Measurements from ENCODE around the gene MED25. TPM values are rescaled to one million over a fixed set of nuclear protein-coding genes. Genes with fewer than 3 reads are reported as not detected.

MED25 gene
- polyA plus RNA-seq, 3 donors: 13.9 to 52.9 (median 18.5) TPM

DNA sequence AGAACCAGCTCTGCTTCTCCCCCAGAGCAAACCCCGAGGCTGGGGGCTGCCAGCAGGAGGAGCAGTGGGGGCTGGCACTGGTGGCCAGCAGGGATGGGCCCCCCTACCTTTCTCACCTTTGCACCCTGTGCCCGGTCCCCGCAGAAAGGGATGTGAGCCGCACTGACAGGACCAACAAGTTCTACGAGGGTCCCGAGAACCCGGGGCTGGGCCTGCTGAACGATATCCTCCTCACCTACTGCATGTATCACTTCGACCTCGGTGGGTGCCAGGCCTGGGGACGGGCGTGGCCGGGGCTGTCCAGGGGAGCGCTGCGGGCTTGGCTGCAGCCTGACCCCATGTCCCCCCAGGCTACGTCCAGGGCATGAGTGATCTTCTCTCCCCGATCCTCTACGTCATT, 66.0 kb downstream of the MED25 start:
- Histone ChIP-seq H3K36me3 (replicated peaks in 1 of 2; ENCODE audit: control insufficient read depth in 1 of 2, insufficient read depth in 2 of 2, low read length in 2 of 2) (peaks cover 51 to 55% of the 10 kb centered on the region in 2 donors), H3K4me2 (replicated peaks; ENCODE audit: extremely low read depth, low read length, poor library complexity, severe bottlenecking) (no peak overlapping the region), H3K9me3 (replicated peaks in 1 of 2; ENCODE audit: control insufficient read depth in 1 of 2, insufficient read depth in 1 of 2, low read length in 2 of 2) (no peaks in the 10 kb centered on the region), H4K20me1 (ENCODE audit: insufficient read depth, low read length) (peaks cover 45% of the 10 kb centered on the region), H3K27ac (ENCODE audit: low read depth in 1 of 2, low read length in 2 of 2) (no peak overlapping the region), H3K9ac (ENCODE audit: insufficient read depth, low read length, poor library complexity, severe bottlenecking) (no peak overlapping the region), H3K79me2 (ENCODE audit: insufficient read depth, low read length) (peaks cover 3% of the 10 kb centered on the region), H3K4me3 (replicated peaks in 1 of 3; ENCODE audit: low read depth in 2 of 3, low read length in 3 of 3) (no peak overlapping the region), H3K27me3 (ENCODE audit: control insufficient read depth in 2 of 2, insufficient read depth in 2 of 2, low read length in 2 of 2) (no peaks in the 10 kb centered on the region), H3K4me1 (ENCODE audit: control insufficient read depth in 1 of 2, insufficient read depth in 2 of 2, low read length in 2 of 2) (peaks cover 2 to 5% of the 10 kb centered on the region in 2 donors), H2AFZ (ENCODE audit: insufficient read depth, low read depth, low read length, poor library complexity, severe bottlenecking) (no peak overlapping the region)
- H3K4me3 Mint-ChIP-seq: no peak overlapping the region
- H3K9me3 Mint-ChIP-seq: peaks cover 0 to 4% (median 0%) of the 10 kb centered on the region in 7 donors
- intact Hi-C loops (cut with micrococcal nuclease): no loop called here
- WGBS (ENCODE audit: insufficient coverage): 96% methylated on average over 16 of the region's 18 CpGs
- peaks cover 2 to 6% (median 3%) of the 10 kb centered on the region in 3 donors for H3K27me3 Mint-ChIP-seq (ENCODE audit: low read depth in 3 of 3)
- peaks cover 70 to 74% of the 10 kb centered on the region in 2 donors for H3K36me3 Mint-ChIP-seq
- DNase-seq: no peak
- TF ChIP-seq, protein P1, sequence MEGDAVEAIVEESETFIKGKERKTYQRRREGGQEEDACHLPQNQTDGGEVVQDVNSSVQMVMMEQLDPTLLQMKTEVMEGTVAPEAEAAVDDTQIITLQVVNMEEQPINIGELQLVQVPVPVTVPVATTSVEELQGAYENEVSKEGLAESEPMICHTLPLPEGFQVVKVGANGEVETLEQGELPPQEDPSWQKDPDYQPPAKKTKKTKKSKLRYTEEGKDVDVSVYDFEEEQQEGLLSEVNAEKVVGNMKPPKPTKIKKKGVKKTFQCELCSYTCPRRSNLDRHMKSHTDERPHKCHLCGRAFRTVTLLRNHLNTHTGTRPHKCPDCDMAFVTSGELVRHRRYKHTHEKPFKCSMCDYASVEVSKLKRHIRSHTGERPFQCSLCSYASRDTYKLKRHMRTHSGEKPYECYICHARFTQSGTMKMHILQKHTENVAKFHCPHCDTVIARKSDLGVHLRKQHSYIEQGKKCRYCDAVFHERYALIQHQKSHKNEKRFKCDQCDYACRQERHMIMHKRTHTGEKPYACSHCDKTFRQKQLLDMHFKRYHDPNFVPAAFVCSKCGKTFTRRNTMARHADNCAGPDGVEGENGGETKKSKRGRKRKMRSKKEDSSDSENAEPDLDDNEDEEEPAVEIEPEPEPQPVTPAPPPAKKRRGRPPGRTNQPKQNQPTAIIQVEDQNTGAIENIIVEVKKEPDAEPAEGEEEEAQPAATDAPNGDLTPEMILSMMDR (IDR thresholded peaks at IDR 0.05): no peak
- no peak overlapping the region for H3K27ac Mint-ChIP-seq
- H3K4me1 Mint-ChIP-seq: peaks cover 3% of the 10 kb centered on the region

DNA sequence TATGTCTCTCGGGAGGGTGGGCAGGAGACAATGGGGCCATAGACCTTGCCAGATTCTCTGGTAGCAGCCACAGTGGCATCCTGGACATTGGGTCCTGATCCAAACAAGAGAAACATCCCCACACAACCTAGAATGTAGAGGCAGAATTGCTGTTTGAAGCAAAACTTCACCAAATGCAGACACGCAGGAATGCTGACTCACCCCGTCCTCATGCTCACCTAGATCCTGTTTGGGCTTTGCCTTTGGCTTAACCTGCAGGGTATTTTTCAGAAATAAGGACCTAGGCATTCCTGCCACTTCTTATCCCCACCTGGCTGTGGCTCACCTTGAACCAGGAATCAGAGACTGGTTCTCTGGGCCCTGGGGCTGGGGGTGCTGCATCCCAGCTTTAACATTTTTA, 66.7 kb downstream of the MED25 start:
- H3K4me2 ChIP-seq (replicated peaks; ENCODE audit: extremely low read depth, low read length, poor library complexity, severe bottlenecking): no peak overlapping the region
- 88% methylated on average over 3 of the region's 3 CpGs for WGBS (ENCODE audit: insufficient coverage)
- H3K9me3 Mint-ChIP-seq: peaks cover 0 to 7% (median 0%) of the 10 kb centered on the region in 7 donors
- peaks cover 3% of the 10 kb centered on the region for H3K79me2 ChIP-seq (ENCODE audit: insufficient read depth, low read length)
- peaks cover 51 to 54% of the 10 kb centered on the region in 2 donors for H3K36me3 ChIP-seq (replicated peaks in 1 of 2; ENCODE audit: control insufficient read depth in 1 of 2, insufficient read depth in 2 of 2, low read length in 2 of 2)
- no peak overlapping the region for H3K27ac ChIP-seq (ENCODE audit: low read depth in 1 of 2, low read length in 2 of 2)
- H2AFZ ChIP-seq (ENCODE audit: insufficient read depth, low read depth, low read length, poor library complexity, severe bottlenecking): no peak overlapping the region
- TF ChIP-seq, protein P1 (IDR thresholded peaks at IDR 0.05): no peak
- peaks cover 49% of the 10 kb centered on the region for H4K20me1 ChIP-seq (ENCODE audit: insufficient read depth, low read length)
- H3K36me3 Mint-ChIP-seq: peaks cover 70 to 74% of the 10 kb centered on the region in 2 donors
- peaks cover 6% of the 10 kb centered on the region for H3K4me1 Mint-ChIP-seq
- H3K9me3 ChIP-seq (replicated peaks in 1 of 2; ENCODE audit: control insufficient read depth in 1 of 2, insufficient read depth in 1 of 2, low read length in 2 of 2): no peaks in the 10 kb centered on the region
- no peak overlapping the region for H3K4me3 ChIP-seq (replicated peaks in 1 of 3; ENCODE audit: low read depth in 2 of 3, low read length in 3 of 3)
- no peak overlapping the region for H3K27ac Mint-ChIP-seq
- H3K27me3 Mint-ChIP-seq (ENCODE audit: low read depth in 3 of 3): peaks cover 2 to 12% (median 9%) of the 10 kb centered on the region in 3 donors
- peaks cover 2 to 3% of the 10 kb centered on the region in 2 donors for H3K4me1 ChIP-seq (ENCODE audit: control insufficient read depth in 1 of 2, insufficient read depth in 2 of 2, low read length in 2 of 2)
- H3K27me3 ChIP-seq (ENCODE audit: control insufficient read depth in 2 of 2, insufficient read depth in 2 of 2, low read length in 2 of 2): no peaks in the 10 kb centered on the region
- no peak overlapping the region for H3K9ac ChIP-seq (ENCODE audit: insufficient read depth, low read length, poor library complexity, severe bottlenecking)
- intact Hi-C loops (cut with micrococcal nuclease): loop anchor here in 1 of 2 donors (5.0 kb wide), 1 partner anchor 43 kb away; the partner anchor contains the start of genes ATF5 and NUP62
- no peak for DNase-seq
- peak overlapping the region in 1 of 2 donors; percentile 24 for H3K4me3 Mint-ChIP-seq

Small RNA genes lying within 50 kb of the gene (small RNA-seq; reads per million reads assigned to genes)
- gene MIR4749 (ENCODE audit: insufficient read length, low read depth): not detected
- not detected for gene MIR6799 (ENCODE audit: insufficient read length, low read depth)

Other genes with a start within 250 kb of the MED25 start
- gene NOSIP, start 237.7 kb upstream of the MED25 start, polyA plus RNA-seq: 100 to 1,000 TPM in 1 of 3 donors, 10 to 100 TPM in 2; 63.4 to 120 (median 96.4) TPM
- under 1 TPM in 1 of 3 donors, not detected in 2; 0.49 TPM for gene PRRG2, start 237.0 kb upstream of the MED25 start, polyA plus RNA-seq
- 1 to 10 TPM in 1 of 3 donors, under 1 TPM in 2; 0.04 to 3.3 (median 0.11) TPM for gene PRR12, start 227.1 kb upstream of the MED25 start, polyA plus RNA-seq
- gene RRAS, start 178.1 kb upstream of the MED25 start, polyA plus RNA-seq: 10 to 100 TPM; 74.9 to 91.7 (median 80.0) TPM
- gene SCAF1, start 176.1 kb upstream of the MED25 start, polyA plus RNA-seq: 1 to 10 TPM in 1 of 3 donors, under 1 TPM in 2; 0.39 to 7.5 (median 0.68) TPM
- gene IRF3, start 152.4 kb upstream of the MED25 start, polyA plus RNA-seq: 100 to 1,000 TPM in 1 of 3 donors, 10 to 100 TPM in 2; 29.8 to 115 (median 41.1) TPM
- 10 to 100 TPM in 1 of 3 donors, 1 to 10 TPM in 2; 5.7 to 10.3 (median 8.6) TPM for gene BCL2L12, start 152.4 kb upstream of the MED25 start, polyA plus RNA-seq
- gene PRMT1, start 141.0 kb upstream of the MED25 start, polyA plus RNA-seq: 10 to 100 TPM; 60.1 to 94.4 (median 74.3) TPM
- 1 to 10 TPM in 1 of 3 donors, not detected in 2; 1.2 TPM for gene ADM5, start 128.7 kb upstream of the MED25 start, polyA plus RNA-seq
- gene CPT1C, start 127.2 kb upstream of the MED25 start, polyA plus RNA-seq: not detected
- gene TSKS, start 55.0 kb upstream of the MED25 start, polyA plus RNA-seq: under 1 TPM; 0.37 to 0.81 (median 0.51) TPM
- gene AP2A1, start 51.3 kb upstream of the MED25 start, polyA plus RNA-seq: 100 to 1,000 TPM in 1 of 3 donors, 10 to 100 TPM in 2; 12.1 to 117 (median 15.1) TPM
- 10 to 100 TPM in 1 of 3 donors, 1 to 10 TPM in 2; 5.3 to 16.7 (median 5.3) TPM for gene FUZ, start 5.0 kb upstream of the MED25 start, polyA plus RNA-seq
- gene PTOV1, start 32.9 kb downstream of the MED25 start, polyA plus RNA-seq: 10 to 100 TPM; 18.3 to 67.9 (median 31.2) TPM
- gene PNKP, start 49.3 kb downstream of the MED25 start, polyA plus RNA-seq: 10 to 100 TPM; 23.0 to 88.6 (median 30.2) TPM
- gene AKT1S1, start 59.1 kb downstream of the MED25 start, polyA plus RNA-seq: 10 to 100 TPM in 1 of 3 donors, 1 to 10 TPM in 2; 5.4 to 18.2 (median 6.6) TPM
- gene TBC1D17, start 59.4 kb downstream of the MED25 start, polyA plus RNA-seq: 10 to 100 TPM in 1 of 3 donors, 1 to 10 TPM in 2; 3.1 to 48.2 (median 4.5) TPM
- gene IL4I1, start 78.6 kb downstream of the MED25 start, polyA plus RNA-seq: 1 to 10 TPM; 5.6 to 7.6 (median 7.0) TPM
- gene ATF5, start 110.9 kb downstream of the MED25 start, polyA plus RNA-seq: 10 to 100 TPM in 1 of 3 donors, 1 to 10 TPM in 2; 5.8 to 22.1 (median 6.0) TPM
- gene NUP62, start 111.2 kb downstream of the MED25 start, polyA plus RNA-seq: 10 to 100 TPM; 32.3 to 62.2 (median 48.6) TPM
- gene SIGLEC11, start 142.9 kb downstream of the MED25 start, polyA plus RNA-seq: 1 to 10 TPM in 1 of 3 donors, under 1 TPM in 2; 0.28 to 2.2 (median 0.67) TPM
- gene VRK3, start 207.1 kb downstream of the MED25 start, polyA plus RNA-seq: 10 to 100 TPM; 42.8 to 47.3 (median 46.8) TPM
- gene ZNF473, start 207.7 kb downstream of the MED25 start, polyA plus RNA-seq: 1 to 10 TPM in 2 of 3 donors, under 1 TPM in 1; 0.73 to 2.3 (median 1.6) TPM